MM.1S (cell line): ENCODE data around the gene RXFP4.

ENCODE experiments used
- DNase-seq: peaks from one replicate; pipeline ENCODE4 v3.0.0-alpha.2; 2015
- H2AFZ ChIP-seq: fragments of 300-600 bp; sonication (generic); 2 replicates; pipeline ENCODE4 v1.6.0; 2016; ENCODE audit warnings: antibody characterized with exemption, low read length
- H3F3A ChIP-seq: fragments of 300-600 bp; sonication (generic); 2 replicates; pipeline ENCODE4 v1.6.1; 2016; ENCODE audit warnings: mild to moderate bottlenecking, antibody characterized with exemption, low read length, moderate library complexity, mixed read lengths; ENCODE audit not compliant: insufficient read depth
- H3K27ac ChIP-seq: fragments of 300-600 bp; sonication (generic); 2 replicates; pipeline ENCODE4 v1.5.1; 2016; ENCODE audit warnings: mild to moderate bottlenecking, low read length
- H3K27me3 ChIP-seq: fragments of 300-600 bp; sonication (generic); replicated peaks from 2 replicates; pipeline ENCODE4 v1.6.0; 2016; ENCODE audit warnings: low read length; ENCODE audit not compliant: insufficient read depth
- H3K36me3 ChIP-seq: fragments of 300-600 bp; sonication (generic); replicated peaks from 2 replicates; pipeline ENCODE4 v1.6.1; 2016; ENCODE audit warnings: mild to moderate bottlenecking, low read length, mixed read lengths; ENCODE audit not compliant: insufficient read depth
- H3K4me1 ChIP-seq: fragments of 300-600 bp; sonication (generic); 2 replicates; pipeline ENCODE4 v1.6.1; 2016; ENCODE audit warnings: low read length, mixed read lengths
- H3K4me2 ChIP-seq: fragments of 300-600 bp; sonication (generic); 2 replicates; pipeline ENCODE4 v1.6.0; 2016; ENCODE audit warnings: low read depth, low read length
- H3K4me3 ChIP-seq: fragments of 300-600 bp; sonication (generic); 2 replicates; pipeline ENCODE4 v1.5.1; 2016; ENCODE audit warnings: low read length, mixed read lengths
- H3K79me2 ChIP-seq: fragments of 300-600 bp; sonication (generic); 2 replicates; pipeline ENCODE4 v1.6.1; 2016; ENCODE audit warnings: mixed run types, low read length, mixed read lengths
- H3K9ac ChIP-seq: fragments of 300-600 bp; sonication (generic); 2 replicates; pipeline ENCODE4 v1.6.1; 2016; ENCODE audit warnings: low read length, mixed read lengths
- H3K9me2 ChIP-seq: fragments of 300-600 bp; sonication (generic); replicated peaks from 2 replicates; pipeline ENCODE4 v1.6.1; 2016; ENCODE audit warnings: mild to moderate bottlenecking, low read length, mixed read lengths; ENCODE audit not compliant: insufficient read depth
- H3K9me3 ChIP-seq: fragments of 300-600 bp; sonication (generic); replicated peaks from 2 replicates; pipeline ENCODE4 v1.6.1; 2016; ENCODE audit warnings: mild to moderate bottlenecking, low read length, mixed read lengths; ENCODE audit not compliant: insufficient read depth
- H4K20me1 ChIP-seq: fragments of 300-600 bp; sonication (generic); 2 replicates; pipeline ENCODE4 v1.6.1; 2016; ENCODE audit warnings: mild to moderate bottlenecking, low read length, moderate library complexity, mixed read lengths; ENCODE audit not compliant: insufficient read depth
- EZH2 ChIP-seq: fragments of 300-600 bp; sonication (generic); optimal IDR thresholded peaks from 2 replicates; pipeline ENCODE3; 2017; ENCODE audit warnings: low read depth, mild to moderate bottlenecking, antibody characterized with exemption, low read length, mixed read lengths
- EZH2phosphoT487 ChIP-seq: fragments of 300-600 bp; sonication (generic); IDR thresholded peaks from 2 replicates; pipeline ENCODE4 v1.6.1; 2018; ENCODE audit warnings: antibody characterized with exemption, low read length
- TF ChIP-seq, protein P1 (sequence below): fragments of 300-600 bp; sonication (generic); IDR thresholded peaks from 2 replicates; pipeline ENCODE4 v1.5.1; 2016; ENCODE audit warnings: antibody characterized with exemption, low read length, mixed read lengths

Gene RXFP4

DNA sequence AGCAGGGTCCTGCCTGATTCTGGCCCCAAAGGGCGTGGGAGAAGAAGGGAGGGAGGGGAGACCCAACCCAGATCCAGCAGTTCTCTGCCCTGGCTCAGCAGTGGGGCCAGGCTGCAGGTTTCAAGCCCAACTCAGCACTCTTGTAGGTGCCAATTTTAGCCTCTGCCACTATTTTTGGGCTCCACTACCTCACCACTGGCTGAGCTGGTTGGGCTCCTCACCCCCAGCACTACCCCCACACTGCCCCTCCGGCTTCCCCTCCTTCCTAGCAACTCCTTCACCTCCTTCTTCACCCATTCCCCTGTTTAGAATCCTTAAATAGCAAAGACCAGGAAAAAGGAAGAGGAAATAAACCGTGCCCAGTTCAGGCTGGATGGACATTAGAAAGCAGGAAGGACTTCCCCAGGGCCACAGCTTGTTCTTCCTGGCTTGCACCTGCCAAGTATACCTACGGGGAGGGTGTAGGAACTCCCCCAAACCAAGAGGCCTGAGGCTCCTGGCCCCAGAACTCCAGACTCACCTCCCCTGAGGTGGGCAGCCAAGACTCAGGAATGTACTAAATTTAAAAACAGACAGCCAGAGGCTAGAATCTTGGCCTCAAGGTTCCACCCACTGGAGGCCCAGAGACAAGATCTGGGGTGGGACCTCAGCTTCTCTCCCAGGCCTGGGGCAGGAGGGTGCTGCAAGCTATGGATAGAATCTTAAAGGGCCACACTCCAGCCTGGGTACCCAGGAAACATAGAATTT is 38.3 kb downstream of the RXFP4 start:
- no peak for TF ChIP-seq EZH2
- TF ChIP-seq EZH2phosphoT487: no peak
- TF ChIP-seq, protein P1, sequence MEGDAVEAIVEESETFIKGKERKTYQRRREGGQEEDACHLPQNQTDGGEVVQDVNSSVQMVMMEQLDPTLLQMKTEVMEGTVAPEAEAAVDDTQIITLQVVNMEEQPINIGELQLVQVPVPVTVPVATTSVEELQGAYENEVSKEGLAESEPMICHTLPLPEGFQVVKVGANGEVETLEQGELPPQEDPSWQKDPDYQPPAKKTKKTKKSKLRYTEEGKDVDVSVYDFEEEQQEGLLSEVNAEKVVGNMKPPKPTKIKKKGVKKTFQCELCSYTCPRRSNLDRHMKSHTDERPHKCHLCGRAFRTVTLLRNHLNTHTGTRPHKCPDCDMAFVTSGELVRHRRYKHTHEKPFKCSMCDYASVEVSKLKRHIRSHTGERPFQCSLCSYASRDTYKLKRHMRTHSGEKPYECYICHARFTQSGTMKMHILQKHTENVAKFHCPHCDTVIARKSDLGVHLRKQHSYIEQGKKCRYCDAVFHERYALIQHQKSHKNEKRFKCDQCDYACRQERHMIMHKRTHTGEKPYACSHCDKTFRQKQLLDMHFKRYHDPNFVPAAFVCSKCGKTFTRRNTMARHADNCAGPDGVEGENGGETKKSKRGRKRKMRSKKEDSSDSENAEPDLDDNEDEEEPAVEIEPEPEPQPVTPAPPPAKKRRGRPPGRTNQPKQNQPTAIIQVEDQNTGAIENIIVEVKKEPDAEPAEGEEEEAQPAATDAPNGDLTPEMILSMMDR: no peak
- peak overlapping the region; percentile 94 for H3K4me2 ChIP-seq
- H3K27me3 ChIP-seq: no peaks in the 10 kb centered on the region
- H3K36me3 ChIP-seq: no peaks in the 10 kb centered on the region
- H2AFZ ChIP-seq: no peak overlapping the region
- peaks cover 10% of the 10 kb centered on the region for H4K20me1 ChIP-seq
- peak; percentile 94 for DNase-seq
- H3F3A ChIP-seq: peaks cover 65% of the 10 kb centered on the region
- H3K9me2 ChIP-seq: no peaks in the 10 kb centered on the region
- H3K27ac ChIP-seq: peak overlapping the region; percentile 93
- H3K9ac ChIP-seq: peak overlapping the region; percentile 87
- peaks cover 78% of the 10 kb centered on the region for H3K79me2 ChIP-seq
- H3K9me3 ChIP-seq: no peaks in the 10 kb centered on the region
- H3K4me3 ChIP-seq: peak overlapping the region; percentile 84
- peaks cover 54% of the 10 kb centered on the region for H3K4me1 ChIP-seq

DNA sequence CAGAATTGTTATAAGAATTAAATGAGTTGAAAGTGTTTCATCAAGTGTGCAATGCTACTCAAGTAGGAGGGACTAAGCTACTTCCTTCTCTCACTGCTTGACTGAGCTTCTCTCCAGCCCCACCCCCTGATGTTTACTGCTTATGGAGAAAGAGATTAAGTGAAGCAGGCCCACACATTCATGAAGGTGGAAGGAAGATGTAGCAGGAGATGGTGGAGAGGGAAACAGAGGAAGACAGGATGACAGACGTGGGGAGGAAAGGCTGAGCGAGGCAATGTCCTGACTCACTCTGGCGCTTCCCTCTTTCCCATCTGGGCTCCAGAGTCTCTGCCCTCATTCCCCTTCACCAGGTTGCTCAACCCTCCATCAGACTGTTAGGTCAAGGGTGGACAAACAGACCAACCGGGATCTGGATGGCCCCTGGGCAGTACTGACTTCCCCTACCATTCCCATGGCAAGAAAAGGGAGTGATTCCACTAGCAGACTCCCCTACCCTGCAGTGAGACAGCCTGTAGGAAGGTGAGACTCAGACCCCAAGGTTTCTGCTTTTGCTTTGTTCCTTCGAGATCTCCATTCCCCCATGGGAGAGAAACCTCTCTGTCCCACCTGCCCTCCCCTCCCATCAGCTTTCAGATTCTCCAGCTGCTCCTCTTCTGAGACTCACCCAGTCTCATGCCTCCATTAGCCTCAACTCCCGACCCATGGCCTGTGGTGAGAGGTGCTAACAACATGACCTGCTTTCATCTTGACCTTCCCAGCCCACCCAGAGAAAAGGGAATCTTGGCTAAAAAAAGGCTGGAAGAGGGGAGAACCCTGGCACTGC is 40.0 kb downstream of the RXFP4 start:
- Histone ChIP-seq H3K4me2 (peak overlapping the region; percentile 94), H3K4me3 (peak overlapping the region; percentile 84), H3F3A (peaks cover 53% of the 10 kb centered on the region), H3K36me3 (no peaks in the 10 kb centered on the region), H3K27me3 (no peaks in the 10 kb centered on the region), H3K79me2 (peaks cover 61% of the 10 kb centered on the region), H3K9me2 (no peaks in the 10 kb centered on the region), H3K9me3 (no peaks in the 10 kb centered on the region), H3K9ac (peak overlapping the region; percentile 16; the same call in 1 of the 2 replicates), H3K27ac (peak overlapping the region; percentile 93), H2AFZ (no peak overlapping the region), H3K4me1 (peaks cover 50% of the 10 kb centered on the region), H4K20me1 (no peaks in the 10 kb centered on the region; the same call in 1 of the 2 replicates)
- DNase-seq: peak; percentile 71
- TF ChIP-seq, protein P1: no peak

DNA sequence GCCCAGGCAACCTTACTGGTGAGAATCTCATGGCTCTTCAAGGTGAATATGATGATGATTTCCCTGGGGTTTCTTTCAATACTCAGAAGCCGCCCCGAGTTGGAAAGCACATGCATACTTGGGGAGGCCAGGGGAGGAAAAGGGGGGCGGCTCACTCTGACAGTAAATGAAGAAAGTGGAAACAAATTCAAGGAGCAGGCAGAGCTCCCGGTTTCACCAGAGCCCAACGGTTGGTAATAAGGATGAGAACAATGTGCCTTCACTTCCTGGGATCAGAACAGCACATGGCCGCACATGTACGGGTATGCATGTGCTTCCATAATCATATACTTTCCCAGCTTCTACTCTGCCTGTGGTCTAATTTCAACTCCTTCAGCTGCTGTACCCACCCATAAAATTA is 40.7 kb downstream of the RXFP4 start:
- H3K4me2 ChIP-seq: peak overlapping the region; percentile 94
- H3K79me2 ChIP-seq: peaks cover 54% of the 10 kb centered on the region
- H3K9me2 ChIP-seq: no peaks in the 10 kb centered on the region
- peak overlapping the region; percentile 16; the same call in 1 of the 2 replicates for H3K9ac ChIP-seq
- H3K4me3 ChIP-seq: no peak overlapping the region
- H3F3A ChIP-seq: peaks cover 46% of the 10 kb centered on the region
- H4K20me1 ChIP-seq: no peaks in the 10 kb centered on the region
- H3K9me3 ChIP-seq: no peaks in the 10 kb centered on the region
- peak overlapping the region; percentile 93; the same call in 1 of the 2 replicates for H3K27ac ChIP-seq
- no peak for TF ChIP-seq EZH2phosphoT487
- TF ChIP-seq, protein P1: no peak
- TF ChIP-seq EZH2: no peak
- no peaks in the 10 kb centered on the region for H3K27me3 ChIP-seq
- H3K4me1 ChIP-seq: peaks cover 50% of the 10 kb centered on the region
- no peaks in the 10 kb centered on the region for H3K36me3 ChIP-seq
- no peak for DNase-seq
- no peak overlapping the region for H2AFZ ChIP-seq
